Ascending aorta (tissue), 2 donors: ENCODE data around the gene OLA1. TPM values are rescaled to one million over a fixed set of nuclear protein-coding genes. Genes with fewer than 3 reads are reported as not detected.

Experiments
- DNase-seq, 2 donors: peaks; one replicate each; pipeline ENCODE4 v3.0.0-alpha.2; 2019; ENCODE audit warnings: low spot score in 2 of 2
- H3K27ac ChIP-seq, 2 donors: fragments of 200-600 bp; sonication (generic); one replicate each; pipeline ENCODE4 v1.5.1; 2016 to 2017; ENCODE audit warnings: mild to moderate bottlenecking in 1 of 2
- H3K27me3 ChIP-seq: fragments of 200-600 bp; sonication (generic); one replicate; pipeline ENCODE4 v1.5.1; 2017
- H3K36me3 ChIP-seq, 2 donors: fragments of 200-600 bp; sonication (generic); one replicate each; pipeline ENCODE4 v1.5.1; 2016
- H3K4me1 ChIP-seq, 2 donors: fragments of 200-600 bp; sonication (generic); one replicate each; pipeline ENCODE4 v1.5.1; 2016 to 2017; ENCODE audit warnings: mild to moderate bottlenecking in 1 of 2
- H3K4me3 ChIP-seq, 2 donors: fragments of 200-600 bp; sonication (generic); one replicate each; pipeline ENCODE4 v1.5.1; 2016 to 2017; ENCODE audit warnings: mild to moderate bottlenecking in 1 of 2
- H3K9me3 ChIP-seq, 2 donors: fragments of 200-600 bp; sonication (generic); one replicate each; pipeline ENCODE4 v1.5.1; 2016
- CTCF ChIP-seq, 3 experiments: fragments of 200-600 bp in 2 of 3; fragments of 450-650 bp in 1 of 3; sonication (generic) in 2 of 3; IDR thresholded peaks; one replicate each; pipeline ENCODE4 v1.5.1; 2016 to 2019; ENCODE audit warnings: antibody characterized with exemption in 3 of 3, mild to moderate bottlenecking in 1 of 3, moderate library complexity in 1 of 3
- intact Hi-C: fragments of 100-400 bp; cut with DNase I; formaldehyde crosslinking; loops from one replicate; pipeline ENCODE4 v1.15.1; 2023
- total RNA-seq: library from RNA; depleted of rRNA; stranded (reverse); fragments of >200 nt; gene quantifications from one replicate; pipeline ENCODE4 v1.1.0, GENCODE V29; 2016

Gene OLA1
- total RNA-seq, 1 donor from 2014 or later, result 29.5 TPM

GRCh38 chr2:174240097-174240496, 8.2 kb downstream of the OLA1 start:
- Histone ChIP-seq H3K9me3 (no peaks in the 10 kb centered on the region), H3K27ac (no peak overlapping the region), H3K36me3 (no peaks in the 10 kb centered on the region), H3K27me3 (no peaks in the 10 kb centered on the region), H3K4me3 (no peak overlapping the region), H3K4me1 (peaks cover 0 to 3% of the 10 kb centered on the region in 2 donors)
- intact Hi-C loops, result loop anchor here (10.0 kb wide), 1 partner anchor 1685 kb away; the partner anchor contains the start of gene PDK1
- no peak for TF ChIP-seq CTCF (IDR thresholded peaks at IDR 0.05)
- no peak for DNase-seq

GRCh38 chr2:174236429-174236828, 11.9 kb downstream of the OLA1 start:
- no peak for DNase-seq
- H3K4me1 ChIP-seq, result no peaks in the 10 kb centered on the region
- TF ChIP-seq CTCF (IDR thresholded peaks at IDR 0.05), result no peak
- intact Hi-C loops, result no loop called here
- no peaks in the 10 kb centered on the region for H3K9me3 ChIP-seq
- H3K4me3 ChIP-seq, result no peak overlapping the region
- H3K36me3 ChIP-seq, result no peaks in the 10 kb centered on the region
- no peak overlapping the region for H3K27ac ChIP-seq
- H3K27me3 ChIP-seq, result no peaks in the 10 kb centered on the region

GRCh38 chr2:174235680-174236079, 12.7 kb downstream of the OLA1 start:
- no peak for TF ChIP-seq CTCF (IDR thresholded peaks at IDR 0.05)
- intact Hi-C loops, result no loop called here
- H3K4me3 ChIP-seq, result no peak overlapping the region
- H3K27me3 ChIP-seq, result no peaks in the 10 kb centered on the region
- no peak overlapping the region for H3K27ac ChIP-seq
- no peaks in the 10 kb centered on the region for H3K36me3 ChIP-seq
- no peak for DNase-seq
- no peaks in the 10 kb centered on the region for H3K9me3 ChIP-seq
- H3K4me1 ChIP-seq, result no peaks in the 10 kb centered on the region

GRCh38 chr2:174233771-174234275, 14.5 kb downstream of the OLA1 start:
- Histone ChIP-seq H3K36me3 (no peaks in the 10 kb centered on the region), H3K9me3 (no peaks in the 10 kb centered on the region), H3K4me3 (no peak overlapping the region), H3K27me3 (no peaks in the 10 kb centered on the region), H3K4me1 (no peaks in the 10 kb centered on the region), H3K27ac (no peak overlapping the region)
- DNase-seq, result no peak
- TF ChIP-seq CTCF (IDR thresholded peaks at IDR 0.05), result no peak
- intact Hi-C loops, result no loop called here

- Histone ChIP-seq H3K9me3 (no peaks in the 10 kb centered on the region), H3K36me3 (peaks cover 4 to 22% of the 10 kb centered on the region in 2 donors), H3K27ac (no peak overlapping the region), H3K4me1 (no peaks in the 10 kb centered on the region), H3K27me3 (no peaks in the 10 kb centered on the region), H3K4me3 (no peak overlapping the region)
- intact Hi-C loops, result no loop called here
- DNase-seq, result no peak
- no peak for TF ChIP-seq CTCF (IDR thresholded peaks at IDR 0.05)
Measured at GRCh38 chr2:174227748-174228147, 20.6 kb downstream of the OLA1 start.
